A673 (cell line): Measurements from ENCODE around the gene CARD19. TPM values are rescaled to one million over a fixed set of nuclear protein-coding genes. Genes with fewer than 3 reads are reported as not detected.
A peak's percentile ranks its signal among the peaks of the same experiment; 100 is the strongest.

Experiments
- BruUV-seq: library from RNA; stranded (reverse); fragments of 400-500 nt; replicated peaks from 2 replicates; lab custom pipeline; 2021; lab: Mats Ljungman, UMichigan
- CTCF ChIA-PET: fragments of 300-600 bp; sonication (Branson Sonifier 250); formaldehyde crosslinking; loops from one replicate; lab custom pipeline; 2022; ENCODE audit warnings: antibody characterized with exemption; lab: Charles Lee
- POLR2A ChIA-PET: fragments of 300-600 bp; sonication (Branson Sonifier 250); formaldehyde crosslinking; loops from one replicate; lab custom pipeline; 2022; ENCODE audit warnings: antibody characterized with exemption; ENCODE audit not compliant: low non-redundant PET; lab: Charles Lee
- DNase-seq: peaks from one replicate; pipeline ENCODE4 v3.0.0-alpha.2; 2015; ENCODE audit warnings: low spot score
- H3K27ac ChIP-seq: fragments of 200-600 bp; sonication (generic); 2 replicates; pipeline ENCODE4 v1.5.1; 2016; ENCODE audit warnings: mixed run types, low read depth, mild to moderate bottlenecking, mixed read lengths, antibody characterized with exemption, low read length; ENCODE audit not compliant: poor library complexity, severe bottlenecking
- H3K27me3 ChIP-seq: fragments of 200-600 bp; sonication (generic); replicated peaks from 2 replicates; pipeline ENCODE4 v1.6.1; 2017; ENCODE audit warnings: mixed run types, low read depth, mild to moderate bottlenecking, mixed read lengths, antibody characterized with exemption, low read length; ENCODE audit not compliant: insufficient read depth, poor library complexity
- H3K36me3 ChIP-seq: fragments of 200-600 bp; sonication (generic); 2 replicates; pipeline ENCODE4 v1.6.1; 2016; ENCODE audit warnings: mixed run types, mild to moderate bottlenecking, mixed read lengths, antibody characterized with exemption, low read length; ENCODE audit not compliant: insufficient read depth, poor library complexity, severe bottlenecking
- H3K4me1 ChIP-seq: fragments of 200-600 bp; sonication (generic); 2 replicates; pipeline ENCODE4 v1.6.1; 2017; ENCODE audit warnings: mixed run types, mild to moderate bottlenecking, mixed read lengths, antibody characterized with exemption, low read length; ENCODE audit not compliant: insufficient read depth, poor library complexity, severe bottlenecking
- H3K4me3 ChIP-seq: fragments of 200-600 bp; sonication (generic); 2 replicates; pipeline ENCODE4 v1.5.1; 2016; ENCODE audit warnings: low read depth, mixed run types, mild to moderate bottlenecking, mixed read lengths, low read length; ENCODE audit not compliant: poor library complexity, severe bottlenecking
- H3K9me3 ChIP-seq: fragments of 200-600 bp; sonication (generic); 2 replicates; pipeline ENCODE4 v1.6.1; 2016; ENCODE audit warnings: mixed run types, low read depth, mild to moderate bottlenecking, mixed read lengths, antibody characterized with exemption, low read length; ENCODE audit not compliant: poor library complexity, severe bottlenecking
- EZH2 ChIP-seq: fragments of 200-600 bp; sonication (generic); IDR thresholded peaks from 2 replicates; pipeline ENCODE4 v1.6.1; 2017; ENCODE audit warnings: borderline replicate concordance, low read depth, mild to moderate bottlenecking, mixed read lengths, antibody characterized with exemption, low read length; ENCODE audit not compliant: poor library complexity, severe bottlenecking
- intact Hi-C: fragments of 100-400 bp; cut with micrococcal nuclease; formaldehyde crosslinking; loops from one replicate; pipeline ENCODE4 v1.10.0; 2022; ENCODE audit not compliant: unreplicated experiment
- total RNA-seq: library from RNA; stranded (reverse); gene quantifications from 2 replicates; pipeline ENCODE4 v1.2.3, GENCODE V29; 2021
- TF ChIP-seq, protein P1 (sequence below): fragments of 300-800, 200-600 bp; sonication (generic); conservative IDR thresholded peaks from 2 replicates; pipeline ENCODE4 v1.5.1; 2017; ENCODE audit warnings: low read depth, mild to moderate bottlenecking, antibody characterized with exemption, low read length, moderate library complexity, mixed read lengths

The CARD19 gene
- total RNA-seq, 1 experiment from 2014 or later = 12.2 TPM

DNA sequence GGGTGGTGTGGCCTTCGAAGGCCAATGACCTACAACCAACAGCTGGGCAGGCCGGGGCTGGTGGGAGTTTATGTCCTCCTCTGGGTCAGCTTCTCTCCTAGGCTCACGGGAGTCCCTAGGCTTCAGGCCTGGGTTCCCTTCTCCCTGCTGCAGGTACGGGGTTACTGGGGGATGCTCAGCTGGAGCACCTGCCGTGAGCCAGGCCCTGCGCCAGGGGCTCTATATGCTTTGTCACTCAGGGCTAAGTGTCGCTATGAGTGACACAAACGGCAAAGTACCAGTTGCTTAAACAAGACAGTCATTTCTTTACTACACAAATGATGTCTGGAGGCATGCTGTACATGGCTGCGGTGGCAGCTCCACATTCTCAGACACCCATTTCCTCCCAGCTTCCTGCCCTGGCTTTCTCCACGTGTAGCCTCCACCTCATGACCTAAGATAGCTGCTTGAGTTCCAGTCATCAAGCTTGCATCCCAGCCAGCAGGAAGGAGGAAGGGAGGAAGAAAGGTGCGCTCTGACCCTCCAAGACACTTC is 60.5 kb downstream of the CARD19 start:
- CTCF ChIA-PET = no interaction called here
- no peak for TF ChIP-seq EZH2
- TF ChIP-seq, protein P1, sequence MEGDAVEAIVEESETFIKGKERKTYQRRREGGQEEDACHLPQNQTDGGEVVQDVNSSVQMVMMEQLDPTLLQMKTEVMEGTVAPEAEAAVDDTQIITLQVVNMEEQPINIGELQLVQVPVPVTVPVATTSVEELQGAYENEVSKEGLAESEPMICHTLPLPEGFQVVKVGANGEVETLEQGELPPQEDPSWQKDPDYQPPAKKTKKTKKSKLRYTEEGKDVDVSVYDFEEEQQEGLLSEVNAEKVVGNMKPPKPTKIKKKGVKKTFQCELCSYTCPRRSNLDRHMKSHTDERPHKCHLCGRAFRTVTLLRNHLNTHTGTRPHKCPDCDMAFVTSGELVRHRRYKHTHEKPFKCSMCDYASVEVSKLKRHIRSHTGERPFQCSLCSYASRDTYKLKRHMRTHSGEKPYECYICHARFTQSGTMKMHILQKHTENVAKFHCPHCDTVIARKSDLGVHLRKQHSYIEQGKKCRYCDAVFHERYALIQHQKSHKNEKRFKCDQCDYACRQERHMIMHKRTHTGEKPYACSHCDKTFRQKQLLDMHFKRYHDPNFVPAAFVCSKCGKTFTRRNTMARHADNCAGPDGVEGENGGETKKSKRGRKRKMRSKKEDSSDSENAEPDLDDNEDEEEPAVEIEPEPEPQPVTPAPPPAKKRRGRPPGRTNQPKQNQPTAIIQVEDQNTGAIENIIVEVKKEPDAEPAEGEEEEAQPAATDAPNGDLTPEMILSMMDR = no peak
- no peak for DNase-seq
- Histone ChIP-seq H3K27me3 (no peaks in the 10 kb centered on the region), H3K27ac (no peak overlapping the region), H3K36me3 (no peaks in the 10 kb centered on the region), H3K9me3 (no peaks in the 10 kb centered on the region), H3K4me3 (no peak overlapping the region), H3K4me1 (no peaks in the 10 kb centered on the region)
- no TSS peak for BruUV-seq
- intact Hi-C loops = loop anchor here (10.0 kb wide), 2 partner anchors 408 to 808 kb away; no protein-coding TSS in a partner anchor
- POLR2A ChIA-PET = no interaction called here

DNA sequence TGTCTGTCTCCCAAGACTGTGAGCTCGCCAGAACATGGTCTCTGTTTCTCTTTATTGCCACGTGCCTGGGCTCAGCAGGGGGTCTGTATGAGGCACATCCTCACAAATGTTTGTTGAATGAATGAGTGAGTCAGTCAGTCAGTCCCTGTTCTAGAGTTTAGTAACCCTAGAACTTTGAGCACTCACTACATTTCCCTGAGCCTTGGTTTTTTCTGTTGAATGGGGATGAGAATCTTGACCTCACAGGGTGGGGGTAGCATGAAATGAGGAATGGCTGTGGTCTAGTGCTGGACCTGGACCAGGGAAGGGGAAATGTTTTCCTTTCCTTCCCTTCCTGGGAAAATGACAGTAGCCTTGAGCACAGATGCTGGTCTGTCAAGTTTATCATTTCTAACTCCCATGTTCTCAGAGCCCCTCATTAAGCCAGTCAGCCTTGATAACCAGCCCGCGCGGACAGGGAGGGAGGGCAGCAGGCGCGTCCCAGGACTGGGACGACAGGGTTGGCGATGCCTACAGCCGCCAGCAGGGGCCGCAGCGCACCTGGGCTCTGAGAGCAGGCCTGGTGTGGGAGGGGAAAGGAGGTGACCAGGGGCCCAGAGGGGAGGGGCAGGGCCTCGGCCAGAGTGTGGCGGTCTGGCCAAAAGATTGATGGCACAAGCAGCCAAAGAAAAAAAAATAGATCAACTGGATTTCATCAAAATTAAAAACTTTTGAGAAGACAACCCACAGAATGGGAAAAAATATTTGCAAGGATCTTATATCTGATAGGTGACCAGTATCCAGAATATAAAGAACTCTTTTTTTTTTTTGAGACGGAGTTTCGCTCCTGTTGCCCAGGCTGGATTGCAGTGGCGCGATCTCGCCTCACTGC is 63.8 kb downstream of the CARD19 start:
- Histone ChIP-seq H3K9me3 (no peaks in the 10 kb centered on the region), H3K36me3 (no peaks in the 10 kb centered on the region), H3K4me3 (no peak overlapping the region), H3K27me3 (no peaks in the 10 kb centered on the region), H3K27ac (no peak overlapping the region), H3K4me1 (no peaks in the 10 kb centered on the region)
- no peak for TF ChIP-seq EZH2
- TF ChIP-seq, protein P1 = peak; percentile 98
- intact Hi-C loops = loop anchor here (1.0 to 10.0 kb wide), 3 partner anchors 144 to 805 kb away; no protein-coding TSS in a partner anchor
- ChIA-PET CTCF (interaction anchor here (1.0 kb wide), 1 partner anchor 407 kb away, joined by 3 read pairs; no protein-coding TSS in a partner anchor), POLR2A (no interaction called here)
- no TSS peak for BruUV-seq
- peak; percentile 69 for DNase-seq

DNA sequence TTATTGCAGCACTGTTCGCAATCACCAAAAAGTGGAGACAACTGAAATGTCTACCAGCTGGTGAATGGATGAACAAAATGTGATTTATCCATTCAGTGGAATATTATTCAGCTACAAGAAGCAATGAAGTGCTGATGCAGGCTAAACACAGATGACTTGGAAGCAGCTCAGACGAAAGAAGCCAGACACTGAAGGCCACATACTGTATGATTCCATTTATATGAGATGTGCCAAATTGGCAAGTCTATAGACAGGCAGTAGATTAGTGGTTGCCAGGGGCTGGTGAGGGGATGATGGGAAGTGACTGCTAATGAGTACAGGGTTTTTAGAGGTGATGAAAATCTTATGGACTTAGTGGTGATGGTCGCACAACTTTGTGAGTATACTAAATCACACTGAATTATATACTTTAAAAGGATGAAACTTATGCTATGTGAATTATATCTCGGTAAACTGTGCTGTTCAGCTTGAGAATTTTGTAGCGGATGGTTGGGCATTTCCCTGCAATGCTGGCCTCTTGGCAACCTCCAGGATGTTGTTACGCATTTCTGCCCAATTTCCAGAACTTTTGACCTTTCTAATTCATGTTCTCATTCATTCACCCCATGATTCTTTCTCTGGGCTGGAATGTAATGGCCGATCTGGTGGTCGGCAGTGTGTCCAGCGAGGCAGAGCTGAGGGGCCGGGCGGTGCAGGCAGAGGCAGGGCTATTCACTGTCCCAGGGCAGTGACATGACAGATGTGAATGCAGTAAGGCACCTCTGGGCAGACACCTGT is 66.0 kb downstream of the CARD19 start:
- TF ChIP-seq, protein P1 = no peak
- no peak for TF ChIP-seq EZH2
- no peak for DNase-seq
- H3K27me3 ChIP-seq = no peaks in the 10 kb centered on the region
- CTCF ChIA-PET = interaction anchor here (0.6 to 1.0 kb wide), 2 partner anchors 141 to 143 kb away, joined by 3 read pairs; no protein-coding TSS in a partner anchor
- POLR2A ChIA-PET = no interaction called here
- no peaks in the 10 kb centered on the region for H3K4me1 ChIP-seq
- no peak overlapping the region for H3K27ac ChIP-seq
- intact Hi-C loops = no loop called here
- BruUV-seq = no TSS peak
- no peak overlapping the region for H3K4me3 ChIP-seq
- no peaks in the 10 kb centered on the region for H3K9me3 ChIP-seq
- H3K36me3 ChIP-seq = no peaks in the 10 kb centered on the region
